GM18526 (cell line): ENCODE data around the gene RPP25L.

Source experiments
- POLR2A ChIP-seq: IDR thresholded peaks from 3 replicates; pipeline ENCODE4 v1.6.1; 2011; ENCODE audit not compliant: insufficient read length; ENCODE audit errors: extremely low read depth

The RPP25L gene, protein sequence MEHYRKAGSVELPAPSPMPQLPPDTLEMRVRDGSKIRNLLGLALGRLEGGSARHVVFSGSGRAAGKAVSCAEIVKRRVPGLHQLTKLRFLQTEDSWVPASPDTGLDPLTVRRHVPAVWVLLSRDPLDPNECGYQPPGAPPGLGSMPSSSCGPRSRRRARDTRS

DNA sequence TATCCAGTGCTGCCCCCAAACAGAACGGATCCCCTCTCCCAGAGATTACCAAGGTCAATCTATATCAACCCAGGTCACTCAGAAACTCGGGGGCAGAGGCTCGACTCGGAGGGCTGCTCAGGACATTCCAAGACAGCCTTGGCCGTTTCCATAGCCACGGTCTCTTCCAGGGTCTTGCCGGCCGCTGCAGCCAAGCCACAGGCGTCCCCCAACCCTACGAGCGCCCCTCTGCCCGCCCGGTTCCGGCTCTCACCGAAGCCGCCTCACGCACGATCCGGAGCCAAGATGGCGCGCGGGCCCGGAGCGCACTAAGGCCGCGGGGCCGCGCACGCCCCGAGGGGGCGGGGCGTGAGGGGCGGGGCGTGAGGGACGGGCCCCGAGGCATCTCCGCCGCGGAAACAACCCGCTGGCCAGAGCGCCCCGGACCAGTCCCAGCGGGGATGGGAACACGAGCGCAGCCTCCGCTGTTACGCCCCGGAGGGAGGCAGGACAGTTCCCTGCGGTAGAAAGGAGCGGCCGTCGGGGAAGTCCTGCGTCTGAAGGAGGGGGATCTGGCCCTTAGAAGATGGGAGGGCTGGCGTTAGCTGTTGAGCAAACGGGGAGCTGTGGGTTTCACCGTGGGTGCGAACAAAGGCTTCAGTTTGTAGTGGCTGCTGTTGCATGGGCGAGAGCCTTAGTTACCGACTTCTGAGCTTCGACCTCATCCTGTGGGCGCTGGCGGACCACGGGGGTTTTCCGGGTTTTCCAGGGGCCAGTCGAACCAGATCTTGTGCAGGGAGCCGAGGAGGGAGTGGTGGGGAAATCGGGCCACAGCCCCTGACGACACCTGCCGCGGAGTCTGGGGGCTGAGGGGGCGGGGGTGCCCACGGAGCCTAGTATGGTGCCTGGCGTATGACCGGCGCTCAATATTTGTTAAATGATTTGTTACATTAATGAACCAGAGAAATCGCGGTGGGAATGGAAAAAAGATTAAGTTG, at the start of gene RPP25L:
Gene RPP25L, minus strand, starts transcription at position 287 of the 977 bp plus-strand sequence. CDS start 801 bp downstream, outside the sequence.
- peak; percentile 92 for TF ChIP-seq POLR2A

DNA sequence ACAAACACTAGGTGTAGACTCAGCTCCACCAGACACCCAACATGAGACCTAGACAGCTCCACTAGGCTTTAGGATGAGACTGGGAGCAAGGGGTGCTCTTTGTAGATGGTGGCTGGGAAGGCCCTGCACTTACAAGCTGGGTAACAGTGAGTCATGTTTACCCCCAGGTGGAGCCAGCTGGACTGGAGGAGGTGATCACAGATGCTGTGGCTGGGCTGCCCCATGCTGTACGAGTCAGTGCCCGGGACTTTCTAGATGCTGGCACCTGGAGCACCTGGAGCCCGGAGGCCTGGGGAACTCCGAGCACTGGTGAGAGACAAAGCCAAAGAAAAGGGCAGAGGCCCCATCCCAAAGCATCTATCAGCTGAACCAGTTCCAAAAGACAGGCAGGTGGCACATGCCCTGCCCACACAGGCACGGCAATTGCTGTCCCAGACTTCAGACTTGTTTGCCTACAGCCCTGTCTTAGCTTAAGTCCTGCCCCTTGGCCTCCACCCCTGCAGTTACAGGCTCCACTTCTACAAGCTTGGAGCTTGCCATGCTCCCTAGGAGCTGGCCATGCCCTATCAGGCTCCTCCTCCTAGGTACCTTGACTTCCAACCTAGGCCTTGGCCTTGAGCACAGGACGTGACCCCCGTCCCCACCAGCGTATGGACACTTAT, 47.8 kb upstream of the RPP25L start:
- TF ChIP-seq POLR2A: no peak

DNA sequence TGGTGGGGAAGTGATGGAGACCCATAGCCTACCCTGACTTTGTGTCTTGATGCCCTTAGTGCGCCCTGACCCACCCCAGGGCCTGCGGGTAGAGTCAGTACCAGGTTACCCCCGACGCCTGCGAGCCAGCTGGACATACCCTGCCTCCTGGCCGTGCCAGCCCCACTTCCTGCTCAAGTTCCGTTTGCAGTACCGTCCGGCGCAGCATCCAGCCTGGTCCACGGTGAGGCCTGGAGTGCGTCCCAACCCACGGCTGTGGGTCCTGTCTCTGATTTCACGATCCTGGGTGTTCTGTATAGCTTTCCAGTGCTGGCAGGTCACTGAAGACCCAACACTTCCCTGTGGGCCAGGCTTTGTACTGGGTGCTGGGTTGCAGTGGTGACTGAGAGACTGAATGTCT, 46.6 kb upstream of the RPP25L start:
- no peak for TF ChIP-seq POLR2A

DNA sequence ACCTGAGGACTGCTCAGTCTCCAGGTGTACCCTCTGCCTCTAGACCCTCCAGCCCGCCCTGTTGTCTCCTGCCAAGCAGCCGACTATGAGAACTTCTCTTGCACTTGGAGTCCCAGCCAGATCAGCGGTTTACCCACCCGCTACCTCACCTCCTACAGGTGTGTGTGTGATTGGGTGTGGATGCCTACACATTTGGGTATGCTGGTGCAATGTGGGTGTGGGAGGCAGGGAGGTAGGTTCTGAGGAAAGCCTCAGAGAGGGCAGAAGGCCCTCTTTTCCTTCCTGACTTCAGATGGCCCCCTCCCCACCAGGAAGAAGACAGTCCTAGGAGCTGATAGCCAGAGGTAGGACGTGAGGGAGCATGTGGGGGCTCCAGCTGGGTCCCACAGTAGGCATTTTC, 45.1 kb upstream of the RPP25L start:
- no peak for TF ChIP-seq POLR2A

DNA sequence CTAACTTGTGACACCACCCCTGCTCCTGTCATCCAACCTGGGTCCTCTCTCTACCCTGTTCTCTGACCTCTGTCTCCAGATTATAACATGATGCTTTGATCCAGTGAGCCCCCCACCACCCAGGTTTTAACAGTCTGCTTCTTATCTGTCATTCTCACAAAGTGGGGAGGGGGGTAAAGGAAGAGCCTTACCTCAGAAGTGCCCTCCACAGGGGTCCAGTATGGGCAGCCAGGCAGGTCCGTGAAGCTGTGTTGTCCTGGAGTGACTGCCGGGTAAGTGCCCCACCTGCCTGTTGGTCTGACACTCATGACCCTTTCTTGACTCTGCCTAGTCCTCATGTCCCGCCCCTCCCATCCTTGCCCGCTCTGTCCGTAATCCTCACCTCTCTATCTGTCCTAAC, 43.5 kb upstream of the RPP25L start:
- TF ChIP-seq POLR2A: no peak

DNA sequence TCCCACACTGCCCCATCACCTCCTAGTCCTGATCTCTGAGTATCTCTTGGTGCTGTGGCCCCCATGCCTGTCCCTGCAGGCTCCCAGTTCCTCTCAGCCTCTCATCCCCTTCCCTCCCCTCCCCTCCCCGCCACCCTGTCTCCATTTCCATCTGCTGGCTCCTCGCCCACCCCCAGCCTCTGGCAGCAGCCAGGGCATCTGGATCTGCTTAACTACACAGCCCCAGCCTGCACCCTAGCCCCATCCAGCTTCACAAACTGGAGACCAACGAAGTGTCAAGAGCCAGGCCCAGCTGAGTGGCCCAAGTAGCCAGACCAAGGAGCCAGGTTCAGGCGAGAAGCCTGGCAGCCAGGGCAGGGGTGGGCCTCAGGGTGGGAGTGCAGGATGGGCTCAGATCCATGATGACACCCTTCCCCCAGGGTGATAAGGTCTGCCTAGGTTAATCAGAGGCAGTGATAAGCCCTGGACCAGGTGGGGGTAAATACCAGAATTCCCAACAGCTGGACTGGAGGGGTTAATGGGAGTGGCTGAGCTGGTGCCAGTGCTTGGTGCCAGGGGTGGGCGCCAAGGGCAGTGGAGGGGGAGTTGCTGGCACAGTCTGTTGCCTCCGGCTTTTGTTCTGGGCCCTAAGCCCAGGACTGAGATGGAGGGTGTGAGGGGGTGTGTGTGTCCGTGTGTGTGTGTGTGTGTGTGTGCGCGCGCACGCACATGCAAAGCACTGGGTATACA, 42.6 kb upstream of the RPP25L start:
- no peak for TF ChIP-seq POLR2A

DNA sequence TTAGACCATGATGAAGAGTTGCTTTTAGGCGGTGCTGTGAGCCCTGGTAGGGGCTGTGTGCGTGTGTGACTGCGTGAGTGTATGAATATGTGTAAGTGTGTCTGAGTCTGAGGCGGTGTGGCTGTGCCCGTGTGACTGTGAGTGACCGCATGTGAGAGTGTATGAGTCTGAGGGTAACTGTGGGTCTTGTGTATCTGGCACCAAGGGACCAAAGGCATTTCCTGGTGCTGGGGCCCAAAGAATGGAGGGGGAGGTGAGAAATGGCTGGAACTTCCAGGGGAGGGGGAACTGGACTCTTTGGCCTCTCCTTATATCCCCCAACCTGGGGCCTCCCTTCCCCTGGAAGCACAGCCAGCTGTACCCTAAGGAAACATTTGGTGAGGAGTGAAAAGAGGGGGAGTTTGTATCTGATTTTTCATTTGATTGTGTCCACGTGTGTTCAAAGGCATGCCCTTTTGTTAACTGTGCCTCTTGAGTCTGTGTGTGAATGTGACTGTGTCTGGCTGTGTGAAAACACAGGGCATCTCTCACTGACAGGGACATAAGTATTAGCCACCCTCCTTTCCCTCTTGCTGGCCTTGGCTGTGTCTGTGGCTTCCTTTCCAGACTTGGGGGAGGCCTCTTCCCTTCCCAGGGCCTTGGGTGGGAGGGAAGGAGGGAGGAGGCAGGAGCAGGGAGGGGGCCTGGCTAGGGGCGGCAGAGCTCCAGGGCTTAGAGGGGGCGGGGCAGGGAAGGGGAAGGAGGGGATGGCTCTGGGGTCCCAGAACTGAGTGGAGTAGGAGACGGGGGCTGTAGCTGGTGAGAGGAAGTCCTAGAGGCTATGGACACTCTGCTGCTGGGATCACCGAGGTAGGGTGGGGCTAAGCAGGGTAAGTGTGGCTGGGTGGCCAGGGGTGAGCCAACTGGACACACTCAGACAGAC, 41.5 kb upstream of the RPP25L start:
- no peak for TF ChIP-seq POLR2A

DNA sequence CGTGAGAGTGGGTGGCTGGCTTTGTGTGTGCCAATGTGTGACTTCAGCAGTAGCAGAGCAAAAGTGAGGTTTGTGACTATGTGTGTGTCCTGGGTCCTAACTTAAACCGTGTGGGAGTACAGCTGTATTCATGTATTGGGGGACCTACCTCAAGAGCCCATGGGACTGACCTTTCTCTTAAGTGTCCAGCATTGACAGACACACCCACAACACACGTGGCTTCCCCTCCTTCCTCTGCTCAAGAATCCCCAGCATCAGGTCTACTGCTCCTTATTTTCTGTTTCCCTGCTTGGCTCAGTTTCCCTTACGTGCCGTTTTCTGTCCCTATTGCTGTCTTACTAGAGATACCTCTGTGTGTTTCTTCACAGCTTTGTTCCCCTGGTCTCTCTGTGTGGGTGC, 40.7 kb upstream of the RPP25L start:
- no peak for TF ChIP-seq POLR2A

DNA sequence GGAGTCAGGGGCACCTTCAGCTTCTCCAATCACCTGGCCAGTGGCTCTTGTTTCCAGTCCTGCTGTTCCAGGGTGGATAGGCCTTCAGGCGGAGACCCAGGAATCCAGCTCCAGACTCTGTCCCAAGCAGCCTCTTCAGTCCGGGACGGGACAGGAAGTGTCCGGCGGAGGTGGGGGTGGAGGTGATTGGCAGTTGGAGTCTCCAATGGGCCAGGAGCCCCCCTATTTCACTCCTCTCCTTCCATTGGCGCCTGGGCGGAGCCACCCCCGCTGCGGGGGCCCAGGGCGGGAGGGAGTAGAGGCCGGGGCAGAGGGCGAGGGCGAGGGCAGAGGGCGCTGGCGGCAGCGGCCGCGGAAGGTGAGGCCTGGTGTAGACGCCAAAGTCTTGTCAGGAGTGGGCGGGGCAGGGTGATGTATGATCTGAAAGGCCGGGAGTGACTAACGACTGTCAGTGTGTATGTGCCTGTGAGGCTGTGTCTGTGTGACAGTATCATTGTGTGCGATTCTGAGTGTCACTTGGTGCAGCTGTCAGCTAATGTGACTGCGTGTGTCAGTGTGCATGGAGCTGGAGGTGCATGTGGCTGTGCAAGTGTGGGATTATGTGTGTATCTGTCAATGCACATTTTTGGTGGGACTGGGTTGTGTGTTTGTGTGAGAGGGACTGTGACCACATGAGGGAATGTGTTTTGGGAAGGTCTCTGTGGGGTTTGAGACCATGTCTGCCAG, 40.1 kb upstream of the RPP25L start, which contains the start of gene IL11RA:
Gene IL11RA, plus strand, starts transcription at position 310 of the 726 bp plus-strand sequence. CDS start 3,033 bp downstream, outside the sequence.
- TF ChIP-seq POLR2A: no peak

DNA sequence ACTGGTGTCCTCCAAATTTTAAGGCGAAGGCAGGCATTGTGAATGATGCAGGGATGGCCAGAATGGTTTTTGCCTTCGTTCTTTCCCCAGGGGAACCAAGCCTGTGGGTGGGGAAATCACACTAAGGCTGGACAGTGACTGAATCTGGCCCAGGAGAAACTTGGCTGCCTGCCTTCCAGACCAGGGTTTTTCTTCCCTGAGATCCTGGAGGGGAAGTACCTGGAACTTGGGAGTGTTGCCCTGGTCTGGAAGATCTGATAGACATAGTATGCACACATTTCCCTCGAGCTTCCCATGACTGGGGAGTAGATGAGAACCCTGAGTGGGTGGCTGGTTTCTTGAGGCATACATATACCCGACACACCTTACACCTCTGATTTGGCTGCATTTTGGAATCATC, 39.4 kb upstream of the RPP25L start:
- no peak for TF ChIP-seq POLR2A

DNA sequence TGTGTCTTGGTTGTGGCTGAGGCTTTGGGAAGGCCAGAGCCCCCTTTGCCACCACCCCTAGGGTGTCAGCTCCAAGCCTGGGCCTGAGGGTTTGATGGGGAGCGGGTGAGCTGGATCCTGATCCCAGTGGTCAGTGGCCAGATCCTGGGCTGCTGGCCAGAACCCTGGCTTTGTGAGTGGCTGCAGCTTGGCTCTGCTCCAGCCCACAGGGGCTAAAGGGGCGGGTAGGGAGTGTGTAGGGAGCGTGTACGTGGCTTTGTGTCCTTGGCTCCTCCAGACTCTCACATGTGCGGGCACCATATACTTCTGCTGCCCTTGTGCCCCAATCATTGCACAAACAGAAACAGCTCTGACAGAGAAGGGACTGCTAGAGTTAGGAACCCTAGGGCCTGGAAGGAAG, 38.9 kb upstream of the RPP25L start:
- no peak for TF ChIP-seq POLR2A

DNA sequence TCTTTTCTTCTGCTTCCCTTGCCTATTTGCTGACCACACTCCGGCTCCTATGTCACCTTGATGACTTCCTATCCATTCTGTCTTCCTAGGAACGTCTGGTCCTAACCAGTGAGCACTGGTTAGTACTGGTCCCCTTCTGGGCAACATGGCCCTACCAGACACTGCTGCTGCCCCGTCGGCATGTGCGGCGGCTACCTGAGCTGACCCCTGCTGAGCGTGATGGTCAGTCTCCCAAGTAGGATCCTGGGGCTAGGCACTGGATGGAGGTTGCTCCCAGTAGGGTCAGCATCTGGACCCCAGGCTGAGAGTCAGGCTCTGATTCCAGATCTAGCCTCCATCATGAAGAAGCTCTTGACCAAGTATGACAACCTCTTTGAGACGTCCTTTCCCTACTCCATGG, 36.8 kb upstream of the RPP25L start:
- TF ChIP-seq POLR2A: no peak

DNA sequence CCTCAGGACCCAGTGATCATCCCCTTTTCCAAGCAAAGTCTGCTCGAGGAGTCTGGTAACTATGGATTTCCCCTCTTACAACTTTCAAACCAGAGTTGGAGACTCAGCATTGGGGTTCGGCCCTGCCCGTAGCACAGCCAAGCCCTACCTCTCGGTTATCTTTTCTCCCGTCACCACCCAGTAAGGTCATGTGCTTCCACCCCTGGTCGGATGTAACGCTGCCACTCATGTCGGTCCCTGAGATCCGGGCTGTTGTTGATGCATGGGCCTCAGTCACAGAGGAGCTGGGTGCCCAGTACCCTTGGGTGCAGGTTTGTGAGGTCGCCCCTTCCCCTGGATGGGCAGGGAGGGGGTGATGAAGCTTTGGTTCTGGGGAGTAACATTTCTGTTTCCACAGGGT, 35.8 kb upstream of the RPP25L start:
- TF ChIP-seq POLR2A: no peak

DNA sequence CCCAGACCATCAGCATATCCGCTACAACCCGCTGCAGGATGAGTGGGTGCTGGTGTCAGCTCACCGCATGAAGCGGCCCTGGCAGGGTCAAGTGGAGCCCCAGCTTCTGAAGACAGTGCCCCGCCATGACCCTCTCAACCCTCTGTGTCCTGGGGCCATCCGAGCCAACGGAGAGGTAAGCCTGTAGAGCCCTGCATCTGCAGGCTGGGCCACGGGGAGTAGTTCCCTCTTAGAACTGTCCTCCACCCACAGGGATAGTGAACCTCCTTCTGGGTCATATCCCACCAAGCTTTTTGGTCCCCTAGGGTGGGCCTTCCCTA, 35.1 kb upstream of the RPP25L start:
- no peak for TF ChIP-seq POLR2A
